Gastrocnemius medialis (tissue), 4 donors: ENCODE results near the gene CTNNBIP1. TPM values are rescaled to one million over a fixed set of nuclear protein-coding genes. Genes with fewer than 3 reads are reported as not detected.

ENCODE experiments used
- ATAC-seq, 2 donors: fragments of 150-250 bp; one replicate each; pipeline ENCODE4 v1.9.1; 2016
- DNase-seq, 2 donors: peaks; one replicate each; pipeline ENCODE4 v3.0.0-alpha.2; 2019
- H3K27ac ChIP-seq, 4 donors: fragments of 200-600 bp; sonication (generic); 1 replicate in 1 of 4; 2 replicates in 3 of 4; pipeline ENCODE4 v1.5.1; 2016 to 2018; ENCODE audit warnings: mild to moderate bottlenecking in 2 of 4, moderate library complexity in 1 of 4
- H3K27me3 ChIP-seq, 3 donors: fragments of 200-600 bp; sonication (generic) in 2 of 3; 1 replicate in 1 of 3; 2 replicates in 2 of 3; pipeline versions ENCODE4 v1.5.1 to v1.6.0; 2016 to 2019; ENCODE audit warnings: mild to moderate bottlenecking in 1 of 3, moderate library complexity in 1 of 3
- H3K36me3 ChIP-seq, 2 donors: fragments of 200-600 bp; sonication (generic) in 1 of 2; one replicate each; pipeline ENCODE4 v1.5.1; 2017 to 2018
- H3K4me1 ChIP-seq, 2 donors: fragments of 200-600 bp; sonication (generic) in 1 of 2; one replicate each; pipeline ENCODE4 v1.5.1; 2016 to 2017; ENCODE audit warnings: mild to moderate bottlenecking in 2 of 2
- H3K4me3 ChIP-seq, 4 donors: fragments of 200-600 bp; sonication (generic) in 3 of 4; 1 replicate in 1 of 4; 2 replicates in 3 of 4; pipeline ENCODE4 v1.5.1; 2016 to 2019; ENCODE audit warnings: mild to moderate bottlenecking in 2 of 4
- H3K9me3 ChIP-seq, 3 donors: fragments of 200-600 bp; sonication (generic) in 2 of 3; 1 replicate in 1 of 3; 2 replicates in 2 of 3; pipeline ENCODE4 v1.5.1; 2016 to 2019
- POLR2A ChIP-seq, 2 donors: fragments of 450-650 bp; IDR thresholded peaks; one replicate each; pipeline ENCODE4 v1.6.1; 2017; ENCODE audit warnings: antibody characterized with exemption in 2 of 2, mild to moderate bottlenecking in 2 of 2, moderate library complexity in 2 of 2
- in situ Hi-C, 4 donors: fragments of 200-750 bp; cut with MboI; loops; one replicate each; pipeline versions ENCODE4 v1.15.0 to v1.8.0; 2017; ENCODE audit warnings: low sequenced_read_pairs in 4 of 4
- intact Hi-C: fragments of 100-400 bp; cut with DNase I; formaldehyde crosslinking; loops from one replicate; pipeline ENCODE4 v1.15.1; 2023; ENCODE audit warnings: low total_unique reads
- total RNA-seq, 4 donors: library from RNA; depleted of rRNA; stranded (reverse); fragments of >200 nt; gene quantifications; one replicate each; pipeline versions ENCODE4 v1.1.0 to v1.2.3, GENCODE V29; 2016
- TF ChIP-seq, protein P1 (sequence below), 5 experiments: fragments of 450-650 bp in 3 of 5; fragments of 200-600 bp in 2 of 5; sonication (generic) in 2 of 5; IDR thresholded peaks in 4 of 5; conservative IDR thresholded peaks in 1 of 5; 1 replicate in 4 of 5; 2 replicates in 1 of 5; pipeline ENCODE4 v1.5.1; 2016 to 2019; ENCODE audit warnings: antibody characterized with exemption in 5 of 5, mild to moderate bottlenecking in 3 of 5, moderate library complexity in 3 of 5

The CTNNBIP1 gene
- total RNA-seq, 4 donors from 2014 or later: 10.3 to 13.2 (median 10.4) TPM

DNA sequence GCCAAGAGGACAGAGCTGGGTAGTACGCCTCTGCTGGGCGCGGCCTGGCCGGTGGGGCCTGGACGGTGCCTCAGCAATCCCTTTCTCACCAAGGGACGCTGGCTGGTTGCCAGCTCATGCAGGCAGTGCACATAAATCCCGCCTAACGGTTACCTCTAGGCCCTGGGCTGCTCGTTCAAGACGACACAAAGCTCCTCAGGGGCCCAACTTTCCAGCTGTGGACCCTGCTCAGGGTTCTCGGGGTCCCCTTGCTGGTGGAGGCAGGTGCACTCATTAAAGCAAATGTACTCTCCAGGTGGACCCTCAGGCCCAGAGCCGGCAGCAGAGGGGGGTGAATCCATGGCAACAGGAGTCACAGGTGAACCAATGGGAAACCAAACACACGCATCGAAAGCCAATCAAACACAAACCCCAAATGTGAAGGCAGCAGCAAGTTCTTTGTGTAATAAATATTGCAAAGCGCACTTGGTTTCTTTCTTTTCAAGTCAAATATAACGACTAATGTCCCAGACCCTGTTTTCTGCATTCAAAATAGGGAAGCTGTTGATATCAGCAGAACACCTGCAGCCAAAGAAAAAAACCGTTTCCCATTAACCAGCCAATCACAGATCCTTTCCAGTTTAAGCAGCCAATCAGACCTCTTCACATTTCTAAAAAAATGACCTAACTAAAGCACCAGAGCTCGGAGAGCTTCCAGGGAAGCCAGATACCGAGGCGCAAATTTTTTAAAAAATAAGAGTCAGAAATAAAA lies 60.2 kb downstream of the CTNNBIP1 start:
- Histone ChIP-seq H3K4me3 (no peak overlapping the region), H3K27ac (no peak overlapping the region), H3K4me1 (no peaks in the 10 kb centered on the region), H3K27me3 (no peaks in the 10 kb centered on the region), H3K36me3 (peaks cover 0 to 3% of the 10 kb centered on the region in 2 donors), H3K9me3 (no peaks in the 10 kb centered on the region)
- intact Hi-C loops (no loop called here), in situ Hi-C loops (no loop called here)
- ATAC-seq (no peak), DNase-seq (no peak)
- TF ChIP-seq POLR2A (IDR thresholded peaks at IDR 0.05): no peak

DNA sequence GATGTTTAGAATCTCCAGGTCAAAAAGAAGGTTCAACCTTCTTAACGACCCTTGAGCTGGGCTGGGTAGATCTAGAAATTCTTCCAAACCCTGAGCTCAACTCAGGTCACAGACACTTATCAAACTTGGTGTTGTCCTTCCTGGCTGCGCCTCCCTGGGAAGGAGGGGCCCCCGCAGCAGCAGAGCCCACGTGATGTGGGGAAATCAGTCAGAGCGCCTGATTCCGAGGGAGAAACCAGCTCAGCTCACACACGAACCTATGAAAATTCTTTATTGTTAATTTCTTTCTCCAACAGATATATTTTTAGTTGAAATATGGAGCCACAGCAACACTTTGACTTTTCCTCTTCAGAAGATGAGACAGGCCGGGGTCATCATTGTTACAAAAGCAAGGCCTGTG lies 62.0 kb downstream of the CTNNBIP1 start:
- peaks cover 0 to 3% of the 10 kb centered on the region in 2 donors for H3K36me3 ChIP-seq
- TF ChIP-seq POLR2A (IDR thresholded peaks at IDR 0.05): no peak
- TF ChIP-seq, protein P1, sequence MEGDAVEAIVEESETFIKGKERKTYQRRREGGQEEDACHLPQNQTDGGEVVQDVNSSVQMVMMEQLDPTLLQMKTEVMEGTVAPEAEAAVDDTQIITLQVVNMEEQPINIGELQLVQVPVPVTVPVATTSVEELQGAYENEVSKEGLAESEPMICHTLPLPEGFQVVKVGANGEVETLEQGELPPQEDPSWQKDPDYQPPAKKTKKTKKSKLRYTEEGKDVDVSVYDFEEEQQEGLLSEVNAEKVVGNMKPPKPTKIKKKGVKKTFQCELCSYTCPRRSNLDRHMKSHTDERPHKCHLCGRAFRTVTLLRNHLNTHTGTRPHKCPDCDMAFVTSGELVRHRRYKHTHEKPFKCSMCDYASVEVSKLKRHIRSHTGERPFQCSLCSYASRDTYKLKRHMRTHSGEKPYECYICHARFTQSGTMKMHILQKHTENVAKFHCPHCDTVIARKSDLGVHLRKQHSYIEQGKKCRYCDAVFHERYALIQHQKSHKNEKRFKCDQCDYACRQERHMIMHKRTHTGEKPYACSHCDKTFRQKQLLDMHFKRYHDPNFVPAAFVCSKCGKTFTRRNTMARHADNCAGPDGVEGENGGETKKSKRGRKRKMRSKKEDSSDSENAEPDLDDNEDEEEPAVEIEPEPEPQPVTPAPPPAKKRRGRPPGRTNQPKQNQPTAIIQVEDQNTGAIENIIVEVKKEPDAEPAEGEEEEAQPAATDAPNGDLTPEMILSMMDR (IDR thresholded peaks at IDR 0.05 in 4 of 5, conservative IDR thresholded peaks at IDR 0.05 in 1 of 5): no peak
- no peak overlapping the region for H3K27ac ChIP-seq
- in situ Hi-C loops: no loop called here
- DNase-seq: no peak
- no peaks in the 10 kb centered on the region for H3K27me3 ChIP-seq
- intact Hi-C loops: no loop called here
- ATAC-seq: no peak
- H3K4me3 ChIP-seq: no peak overlapping the region
- no peaks in the 10 kb centered on the region for H3K9me3 ChIP-seq
- no peaks in the 10 kb centered on the region for H3K4me1 ChIP-seq

DNA sequence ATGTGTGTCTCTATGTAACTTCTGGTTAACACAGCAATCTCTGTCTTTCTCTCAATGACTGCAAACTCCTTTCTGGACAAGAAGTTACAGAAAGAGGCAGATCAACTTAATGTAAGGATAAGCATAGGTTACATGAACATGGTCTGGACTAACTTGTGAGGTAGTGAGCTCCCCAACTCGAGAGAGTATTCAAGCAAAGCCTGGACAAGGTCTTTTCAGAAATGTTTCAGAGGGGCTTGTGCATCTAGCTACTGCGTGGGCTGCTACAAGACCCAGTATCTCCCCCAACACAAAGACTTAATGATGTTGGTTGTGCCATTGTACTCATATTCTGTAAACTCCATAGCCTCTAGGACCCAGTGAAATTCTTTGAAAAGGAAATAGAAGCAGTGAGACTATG lies 62.8 kb downstream of the CTNNBIP1 start:
- H3K27me3 ChIP-seq: no peaks in the 10 kb centered on the region
- TF ChIP-seq, protein P1 (IDR thresholded peaks at IDR 0.05 in 4 of 5, conservative IDR thresholded peaks at IDR 0.05 in 1 of 5): no peak
- TF ChIP-seq POLR2A (IDR thresholded peaks at IDR 0.05): no peak
- peaks cover 0 to 3% of the 10 kb centered on the region in 2 donors for H3K36me3 ChIP-seq
- H3K9me3 ChIP-seq: no peaks in the 10 kb centered on the region
- no peak overlapping the region for H3K27ac ChIP-seq
- ATAC-seq: no peak
- intact Hi-C loops: no loop called here
- H3K4me1 ChIP-seq: no peaks in the 10 kb centered on the region
- no peak for DNase-seq
- in situ Hi-C loops: no loop called here
- no peak overlapping the region for H3K4me3 ChIP-seq

DNA sequence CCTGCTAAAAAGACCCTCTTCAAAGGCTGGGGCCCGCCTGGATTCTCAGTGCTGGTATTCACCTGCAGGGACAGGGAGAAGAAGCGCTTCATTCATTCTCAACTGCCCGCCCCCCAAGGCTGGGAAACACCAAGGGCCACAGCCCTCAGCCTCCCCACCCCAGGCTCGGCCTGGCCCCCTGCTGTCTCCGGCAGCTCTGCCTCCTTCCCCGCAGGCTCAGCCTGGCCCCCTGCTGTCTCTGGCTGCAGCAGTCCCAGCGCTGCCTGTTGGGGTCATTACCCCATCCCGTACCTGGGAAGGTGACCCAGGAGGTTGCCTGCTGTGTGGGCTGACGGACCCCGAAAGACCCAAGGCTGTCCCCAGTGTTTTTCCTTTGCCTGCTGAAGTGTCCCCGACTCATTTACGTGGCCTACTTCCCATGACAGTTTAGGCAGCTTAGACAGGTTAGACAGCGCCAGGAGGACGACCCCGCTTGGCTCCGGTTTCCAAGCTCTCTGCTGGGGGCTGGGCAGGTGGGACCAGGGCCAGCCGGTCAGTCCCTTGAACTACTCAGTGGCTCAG lies 63.4 kb downstream of the CTNNBIP1 start:
- intact Hi-C loops (no loop called here), in situ Hi-C loops (no loop called here)
- H3K27me3 ChIP-seq: no peaks in the 10 kb centered on the region
- DNase-seq: no peak
- TF ChIP-seq, protein P1 (IDR thresholded peaks at IDR 0.05 in 4 of 5, conservative IDR thresholded peaks at IDR 0.05 in 1 of 5): no peak
- TF ChIP-seq POLR2A (IDR thresholded peaks at IDR 0.05): no peak
- no peak for ATAC-seq
- H3K4me1 ChIP-seq: no peaks in the 10 kb centered on the region
- H3K27ac ChIP-seq: no peak overlapping the region
- peaks cover 0 to 3% of the 10 kb centered on the region in 2 donors for H3K36me3 ChIP-seq
- no peaks in the 10 kb centered on the region for H3K9me3 ChIP-seq
- no peak overlapping the region for H3K4me3 ChIP-seq

DNA sequence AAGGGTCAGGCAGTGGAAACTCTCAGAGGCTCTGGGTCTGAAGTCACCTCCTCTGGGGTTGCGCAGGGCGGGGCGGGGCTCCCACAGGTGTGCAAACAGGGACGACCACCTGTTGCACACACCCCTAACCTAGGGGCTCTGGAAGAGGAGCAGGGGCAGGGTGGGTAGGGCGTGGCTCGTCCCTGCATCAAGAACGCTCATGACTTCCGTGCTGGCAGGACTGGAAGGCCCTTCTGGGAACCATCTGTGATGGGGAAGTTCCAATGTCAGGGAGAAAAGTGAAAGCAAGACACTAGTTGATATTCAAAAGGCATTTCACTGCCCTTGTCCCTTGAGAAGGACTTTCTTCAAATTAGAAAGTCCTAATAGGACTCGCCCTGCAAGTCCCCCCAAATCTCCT lies 64.2 kb downstream of the CTNNBIP1 start:
- H3K36me3 ChIP-seq: peaks cover 0 to 3% of the 10 kb centered on the region in 2 donors
- intact Hi-C loops: no loop called here
- H3K4me1 ChIP-seq: no peaks in the 10 kb centered on the region
- DNase-seq (no peak), ATAC-seq (no peak)
- no peak overlapping the region for H3K4me3 ChIP-seq
- no peak for TF ChIP-seq POLR2A (IDR thresholded peaks at IDR 0.05)
- TF ChIP-seq, protein P1 (IDR thresholded peaks at IDR 0.05 in 4 of 5, conservative IDR thresholded peaks at IDR 0.05 in 1 of 5): no peak
- H3K27ac ChIP-seq: no peak overlapping the region
- no peaks in the 10 kb centered on the region for H3K9me3 ChIP-seq
- H3K27me3 ChIP-seq: no peaks in the 10 kb centered on the region
- in situ Hi-C loops: no loop called here
